CD4-positive, alpha-beta T cell (primary cell): ENCODE measurements around the gene CBFA2T3. TPM values are rescaled to one million over a fixed set of nuclear protein-coding genes. Genes with fewer than 3 reads are reported as not detected.

Experiments
- ATAC-seq: fragments of 200-7000 bp; cut with Tn5 transposase; one replicate; pipeline ENCODE4 v1.10.0; 2022; ENCODE audit warnings: mild to moderate bottlenecking; ENCODE audit not compliant: poor library complexity
- CTCF ChIA-PET: fragments of 350-600 bp; sonication (Branson Sonifier 250); formaldehyde crosslinking; loops from one replicate; lab custom pipeline; 2021; ENCODE audit warnings: antibody characterized with exemption, inconsistent platforms; lab: Charles Lee
- POLR2A ChIA-PET: fragments of 350-600 bp; sonication (Branson Sonifier 250); formaldehyde crosslinking; loops from one replicate; lab custom pipeline; 2021; ENCODE audit warnings: antibody characterized with exemption, inconsistent platforms; lab: Charles Lee
- DNase-seq, 14 experiments: peaks; one replicate each; pipeline ENCODE4 v3.0.0-alpha.2; 2013 to 2020; ENCODE audit warnings: mixed read lengths in 2 of 14
- H3K27ac ChIP-seq, 2 donors: one replicate each; pipeline versions ENCODE4 v1.5.1 to v1.7.0; 2013; ENCODE audit warnings: low read length in 2 of 2, low read depth in 1 of 2, mild to moderate bottlenecking in 1 of 2
- H3K27me3 ChIP-seq, 2 experiments: 1 replicate in 1 of 2; 2 replicates in 1 of 2; pipeline versions ENCODE4 v1.6.1 to v1.7.0; 2013; ENCODE audit warnings: low read length in 2 of 2, control low read depth in 1 of 2, mild to moderate bottlenecking in 1 of 2, moderate library complexity in 1 of 2; ENCODE audit not compliant: insufficient read depth in 2 of 2, control insufficient read depth in 1 of 2
- H3K36me3 ChIP-seq: one replicate; pipeline ENCODE4 v1.6.1; 2013; ENCODE audit warnings: low read length, control low read depth; ENCODE audit not compliant: insufficient read depth
- H3K4me1 ChIP-seq: one replicate; pipeline ENCODE4 v1.6.1; 2013; ENCODE audit warnings: low read length, control low read depth; ENCODE audit not compliant: insufficient read depth
- H3K4me3 ChIP-seq: one replicate; pipeline ENCODE4 v1.5.1; 2013; ENCODE audit warnings: mild to moderate bottlenecking, low read length, moderate library complexity
- H3K9me3 ChIP-seq, 2 experiments: 1 replicate in 1 of 2; 2 replicates in 1 of 2; pipeline versions ENCODE4 v1.6.1 to v1.7.0; 2013; ENCODE audit warnings: low read length in 2 of 2, mild to moderate bottlenecking in 2 of 2, control low read depth in 1 of 2, moderate library complexity in 1 of 2; ENCODE audit not compliant: control insufficient read depth in 1 of 2, insufficient read depth in 1 of 2
- H3K27ac Mint-ChIP-seq: one replicate; pipeline ENCODE4 v1.8.0; 2020; ENCODE audit warnings: mixed read lengths
- H3K27me3 Mint-ChIP-seq: one replicate; pipeline ENCODE4 v1.8.0; 2021; ENCODE audit warnings: mixed read lengths
- H3K36me3 Mint-ChIP-seq: one replicate; pipeline ENCODE4 v1.8.0; 2021; ENCODE audit warnings: low read depth, mixed read lengths
- H3K4me1 Mint-ChIP-seq: one replicate; pipeline ENCODE4 v1.8.0; 2021; ENCODE audit warnings: low read depth, mixed read lengths
- H3K4me3 Mint-ChIP-seq: one replicate; pipeline ENCODE4 v1.8.0; 2020; ENCODE audit warnings: mild to moderate bottlenecking, mixed read lengths
- H3K9me3 Mint-ChIP-seq: one replicate; pipeline ENCODE4 v1.8.0; 2020; ENCODE audit warnings: mixed read lengths
- intact Hi-C, 2 experiments: fragments of 100-400 bp; cut with DNase I in 1 of 2; cut with micrococcal nuclease in 1 of 2; formaldehyde crosslinking; loops; one replicate each; pipeline versions ENCODE4 v1.15.1 to v1.9.0; 2023 to 2025; cut with DNase I, micrococcal nuclease
- total RNA-seq, 174 experiments: library from RNA in 2 of 174; stranded (reverse) in 2 of 174; gene quantifications; one replicate each; pipeline ENCODE4 v1.2.3 and lab custom pipeline; 2021 to 2026
- TF ChIP-seq, protein P1 (sequence below): fragments of 200-600 bp; IDR thresholded peaks from one replicate; pipeline ENCODE4 v1.8.0; 2022; ENCODE audit warnings: antibody characterized with exemption, mild to moderate bottlenecking

The CBFA2T3 gene
- total RNA-seq, 2 experiments from 2014 or later: 0.80 to 1.6 TPM

- intact Hi-C loops: no loop called here
- no peak for ATAC-seq
- CTCF ChIA-PET: no interaction called here
- no peaks in the 10 kb centered on the region for H3K36me3 ChIP-seq
- peaks cover 37% of the 10 kb centered on the region in 2 experiments for H3K27me3 ChIP-seq
- H3K4me3 ChIP-seq: no peak overlapping the region
- H3K36me3 Mint-ChIP-seq: no peaks in the 10 kb centered on the region
- TF ChIP-seq, protein P1, sequence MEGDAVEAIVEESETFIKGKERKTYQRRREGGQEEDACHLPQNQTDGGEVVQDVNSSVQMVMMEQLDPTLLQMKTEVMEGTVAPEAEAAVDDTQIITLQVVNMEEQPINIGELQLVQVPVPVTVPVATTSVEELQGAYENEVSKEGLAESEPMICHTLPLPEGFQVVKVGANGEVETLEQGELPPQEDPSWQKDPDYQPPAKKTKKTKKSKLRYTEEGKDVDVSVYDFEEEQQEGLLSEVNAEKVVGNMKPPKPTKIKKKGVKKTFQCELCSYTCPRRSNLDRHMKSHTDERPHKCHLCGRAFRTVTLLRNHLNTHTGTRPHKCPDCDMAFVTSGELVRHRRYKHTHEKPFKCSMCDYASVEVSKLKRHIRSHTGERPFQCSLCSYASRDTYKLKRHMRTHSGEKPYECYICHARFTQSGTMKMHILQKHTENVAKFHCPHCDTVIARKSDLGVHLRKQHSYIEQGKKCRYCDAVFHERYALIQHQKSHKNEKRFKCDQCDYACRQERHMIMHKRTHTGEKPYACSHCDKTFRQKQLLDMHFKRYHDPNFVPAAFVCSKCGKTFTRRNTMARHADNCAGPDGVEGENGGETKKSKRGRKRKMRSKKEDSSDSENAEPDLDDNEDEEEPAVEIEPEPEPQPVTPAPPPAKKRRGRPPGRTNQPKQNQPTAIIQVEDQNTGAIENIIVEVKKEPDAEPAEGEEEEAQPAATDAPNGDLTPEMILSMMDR: no peak
- no peak for DNase-seq
- H3K27ac ChIP-seq: no peak overlapping the region
- H3K4me3 Mint-ChIP-seq: no peak overlapping the region
- POLR2A ChIA-PET: no interaction called here
- no peak overlapping the region for H3K27ac Mint-ChIP-seq
- peaks cover 23% of the 10 kb centered on the region for H3K27me3 Mint-ChIP-seq
- peaks cover 28% of the 10 kb centered on the region for H3K4me1 ChIP-seq
- H3K9me3 ChIP-seq: peaks cover 0 to 34% of the 10 kb centered on the region in 2 experiments
- no peaks in the 10 kb centered on the region for H3K9me3 Mint-ChIP-seq
- peaks cover 4% of the 10 kb centered on the region for H3K4me1 Mint-ChIP-seq
These were observed 42.8 kb downstream of the CBFA2T3 start for GRCh38 chr16:88934066-88934667.

- intact Hi-C loops: no loop called here
- Mint-ChIP-seq H3K4me1 (no peaks in the 10 kb centered on the region), H3K4me3 (no peak overlapping the region), H3K27ac (no peak overlapping the region), H3K27me3 (peaks cover 18% of the 10 kb centered on the region), H3K9me3 (no peaks in the 10 kb centered on the region), H3K36me3 (no peaks in the 10 kb centered on the region)
- no peaks in the 10 kb centered on the region for H3K36me3 ChIP-seq
- H3K9me3 ChIP-seq: peaks cover 0 to 31% of the 10 kb centered on the region in 2 experiments
- DNase-seq: no peak
- no peak for ATAC-seq
- H3K27me3 ChIP-seq: peaks cover 25% of the 10 kb centered on the region in 2 experiments
- ChIA-PET CTCF (no interaction called here), POLR2A (no interaction called here)
- no peak overlapping the region for H3K4me3 ChIP-seq
- TF ChIP-seq, protein P1: no peak
- no peak overlapping the region for H3K27ac ChIP-seq
- H3K4me1 ChIP-seq: peaks cover 17% of the 10 kb centered on the region
These were observed 44.1 kb downstream of the CBFA2T3 start for GRCh38 chr16:88932929-88933328.

- no peaks in the 10 kb centered on the region for H3K9me3 Mint-ChIP-seq
- H3K9me3 ChIP-seq: peaks cover 0 to 23% of the 10 kb centered on the region in 2 experiments
- H3K27me3 ChIP-seq: peaks cover 15 to 18% of the 10 kb centered on the region in 2 experiments
- no peak overlapping the region for H3K27ac Mint-ChIP-seq
- no peak overlapping the region for H3K27ac ChIP-seq
- no peak overlapping the region for H3K4me3 ChIP-seq
- CTCF ChIA-PET: no interaction called here
- no peak for ATAC-seq
- intact Hi-C loops: no loop called here
- TF ChIP-seq, protein P1: no peak
- no peak for DNase-seq
- no peak overlapping the region for H3K4me3 Mint-ChIP-seq
- POLR2A ChIA-PET: no interaction called here
- H3K36me3 Mint-ChIP-seq: no peaks in the 10 kb centered on the region
- H3K36me3 ChIP-seq: no peaks in the 10 kb centered on the region
- peaks cover 10% of the 10 kb centered on the region for H3K27me3 Mint-ChIP-seq
- no peaks in the 10 kb centered on the region for H3K4me1 Mint-ChIP-seq
- peaks cover 11% of the 10 kb centered on the region for H3K4me1 ChIP-seq
These were observed 45.1 kb downstream of the CBFA2T3 start for GRCh38 chr16:88931936-88932335.
